Keratinocyte (primary cell): ENCODE data around the gene TEKT5. TPM values are rescaled to one million over a fixed set of nuclear protein-coding genes. Genes with fewer than 3 reads are reported as not detected.

Experiments used
- DNase-seq: peaks from one replicate; pipeline ENCODE4 v3.0.0-alpha.2; 2011; ENCODE audit warnings: low read depth, missing footprints, low spot score
- FAIRE-seq: peaks from 2 replicates; lab custom pipeline; 2011; peaks lifted over from hg19 to GRCh38; lab: Jason Lieb, UNC
- H2AFZ ChIP-seq: 2 replicates; pipeline ENCODE4 v1.6.0; 2012; ENCODE audit warnings: low read length, control low read depth, inconsistent platforms; ENCODE audit not compliant: control insufficient read depth
- H3K27ac ChIP-seq: 2 replicates; pipeline ENCODE4 v1.5.1; 2011; ENCODE audit warnings: low read length; ENCODE audit not compliant: control insufficient read depth, insufficient read depth
- H3K27me3 ChIP-seq: 3 replicates; pipeline ENCODE4 v1.6.0; 2011; ENCODE audit warnings: low read length; ENCODE audit not compliant: control insufficient read depth, insufficient read depth; ENCODE audit errors: extremely low read depth
- H3K36me3 ChIP-seq, 2 experiments: 2 replicates in 1 of 2; 3 replicates in 1 of 2; pipeline ENCODE4 v1.5.1; 2011; ENCODE audit warnings: low read length in 2 of 2, mild to moderate bottlenecking in 1 of 2; ENCODE audit not compliant: control insufficient read depth in 2 of 2, insufficient read depth in 2 of 2; ENCODE audit errors: extremely low read depth in 1 of 2
- H3K4me1 ChIP-seq: 3 replicates; pipeline ENCODE4 v1.5.1; 2011; ENCODE audit warnings: low read length; ENCODE audit not compliant: control insufficient read depth, insufficient read depth; ENCODE audit errors: extremely low read depth
- H3K4me2 ChIP-seq: 3 replicates; pipeline ENCODE4 v1.6.0; 2011; ENCODE audit warnings: low read depth, low read length; ENCODE audit not compliant: control insufficient read depth, insufficient read depth; ENCODE audit errors: extremely low read depth
- H3K4me3 ChIP-seq, 3 experiments: fragments of 200-600 bp in 1 of 3; sonication (generic) in 1 of 3; 2 replicates in 2 of 3; 3 replicates in 1 of 3; pipeline ENCODE4 v1.5.1; 2011 to 2016; ENCODE audit warnings: low read length in 3 of 3, mild to moderate bottlenecking in 3 of 3, control low read depth in 2 of 3, inconsistent platforms in 1 of 3, low read depth in 1 of 3, mixed read lengths in 1 of 3, mixed run types in 1 of 3, moderate library complexity in 1 of 3; ENCODE audit not compliant: control insufficient read depth in 2 of 3, insufficient read depth in 2 of 3; ENCODE audit errors: extremely low read depth in 1 of 3
- H3K79me2 ChIP-seq: 2 replicates; pipeline ENCODE4 v1.6.0; 2012; ENCODE audit warnings: low read length; ENCODE audit not compliant: control insufficient read depth, insufficient read depth
- H3K9ac ChIP-seq: 3 replicates; pipeline ENCODE4 v1.6.0; 2011; ENCODE audit warnings: low read length; ENCODE audit not compliant: control insufficient read depth, insufficient read depth; ENCODE audit errors: extremely low read depth
- H3K9me1 ChIP-seq: 3 replicates; pipeline ENCODE4 v1.6.0; 2011; ENCODE audit warnings: low read length; ENCODE audit not compliant: control insufficient read depth, insufficient read depth; ENCODE audit errors: extremely low read depth
- H3K9me3 ChIP-seq: 2 replicates; pipeline ENCODE4 v1.5.1; 2012; ENCODE audit warnings: low read depth, low read length; ENCODE audit not compliant: control insufficient read depth
- H4K20me1 ChIP-seq: 3 replicates; pipeline ENCODE4 v1.6.0; 2011; ENCODE audit warnings: low read length; ENCODE audit not compliant: control insufficient read depth, insufficient read depth; ENCODE audit errors: extremely low read depth
- EZH2 ChIP-seq: IDR thresholded peaks from one replicate; pipeline ENCODE4 v1.6.1; 2012; ENCODE audit warnings: inconsistent platforms, mild to moderate bottlenecking, low read length, moderate library complexity
- dilution Hi-C: fragments of 300-500 bp; cut with MboI; formaldehyde crosslinking; loops from one replicate; pipeline ENCODE4 v1.7.0; 2020; ENCODE audit warnings: low sequenced_read_pairs; ENCODE audit not compliant: extremely low pct_ligation_motif_present
- polyA plus RNA-seq, 5 experiments: library from polyadenylated mRNA; depleted of rRNA in 3 of 5; stranded (reverse) in 3 of 5; stranded (forward) in 1 of 5; unstranded in 1 of 5; fragments of >200 nt; gene quantifications; 1 replicate in 1 of 5; 2 replicates in 3 of 5; 3 replicates in 1 of 5; pipeline versions ENCODE4 v1.2.1 to v1.2.3, GENCODE V29; 2011 to 2012; ENCODE audit warnings: missing spikeins in 2 of 5, low read depth in 1 of 5, low replicate concordance in 1 of 5
- TF ChIP-seq, protein P1 (sequence below), 3 experiments: IDR thresholded peaks in 1 of 3; conservative IDR thresholded peaks in 1 of 3; optimal IDR thresholded peaks in 1 of 3; 2 replicates in 2 of 3; 3 replicates in 1 of 3; pipeline versions ENCODE3 to v1.5.1; 2011; ENCODE audit warnings: low read length in 3 of 3, mild to moderate bottlenecking in 3 of 3, moderate library complexity in 2 of 3, control low read depth in 1 of 3, inconsistent platforms in 1 of 3; ENCODE audit not compliant: insufficient read depth in 2 of 3; ENCODE audit errors: extremely low read depth in 1 of 3

TEKT5 gene
- polyA plus RNA-seq, 1 donor (not counting 4 experiments of a cell fraction or from before 2014, with no cell fraction given): not detected

- Histone ChIP-seq H4K20me1 (no peaks in the 10 kb centered on the region), H3K9me3 (no peaks in the 10 kb centered on the region), H3K9me1 (no peaks in the 10 kb centered on the region), H3K9ac (no peak overlapping the region), H3K4me3 (no peak overlapping the region), H3K4me1 (peaks cover 16% of the 10 kb centered on the region), H3K4me2 (no peak overlapping the region), H3K27ac (no peak overlapping the region), H3K27me3 (no peaks in the 10 kb centered on the region), H3K36me3 (no peaks in the 10 kb centered on the region), H3K79me2 (no peaks in the 10 kb centered on the region), H2AFZ (no peak overlapping the region)
- FAIRE-seq: no peak
- TF ChIP-seq, protein P1, sequence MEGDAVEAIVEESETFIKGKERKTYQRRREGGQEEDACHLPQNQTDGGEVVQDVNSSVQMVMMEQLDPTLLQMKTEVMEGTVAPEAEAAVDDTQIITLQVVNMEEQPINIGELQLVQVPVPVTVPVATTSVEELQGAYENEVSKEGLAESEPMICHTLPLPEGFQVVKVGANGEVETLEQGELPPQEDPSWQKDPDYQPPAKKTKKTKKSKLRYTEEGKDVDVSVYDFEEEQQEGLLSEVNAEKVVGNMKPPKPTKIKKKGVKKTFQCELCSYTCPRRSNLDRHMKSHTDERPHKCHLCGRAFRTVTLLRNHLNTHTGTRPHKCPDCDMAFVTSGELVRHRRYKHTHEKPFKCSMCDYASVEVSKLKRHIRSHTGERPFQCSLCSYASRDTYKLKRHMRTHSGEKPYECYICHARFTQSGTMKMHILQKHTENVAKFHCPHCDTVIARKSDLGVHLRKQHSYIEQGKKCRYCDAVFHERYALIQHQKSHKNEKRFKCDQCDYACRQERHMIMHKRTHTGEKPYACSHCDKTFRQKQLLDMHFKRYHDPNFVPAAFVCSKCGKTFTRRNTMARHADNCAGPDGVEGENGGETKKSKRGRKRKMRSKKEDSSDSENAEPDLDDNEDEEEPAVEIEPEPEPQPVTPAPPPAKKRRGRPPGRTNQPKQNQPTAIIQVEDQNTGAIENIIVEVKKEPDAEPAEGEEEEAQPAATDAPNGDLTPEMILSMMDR (optimal IDR thresholded peaks at IDR 0.05 in 1 of 3, IDR thresholded peaks at IDR 0.05 in 1 of 3, conservative IDR thresholded peaks at IDR 0.05 in 1 of 3; ENCODE audit: extremely low read depth in 1 of 3, insufficient read depth in 2 of 3, low read length in 3 of 3): no peak
- no peak for TF ChIP-seq EZH2
- no peak for DNase-seq
- dilution Hi-C loops: no loop called here
These were observed 82.8 kb downstream of the TEKT5 start for GRCh38 chr16:10611825-10612342.

- Histone ChIP-seq H3K9ac (no peak overlapping the region), H2AFZ (no peak overlapping the region)
These were observed 84.1 kb downstream of the TEKT5 start for GRCh38 chr16:10610499-10611184.

More at GRCh38 chr16:10610499-10611184, 84.1 kb downstream of the TEKT5 start:
- Histone ChIP-seq H3K27ac (no peak overlapping the region), H3K4me1 (peaks cover 7% of the 10 kb centered on the region), H3K9me1 (no peaks in the 10 kb centered on the region), H3K4me3 (no peak overlapping the region), H3K27me3 (no peaks in the 10 kb centered on the region), H3K79me2 (no peaks in the 10 kb centered on the region), H3K9me3 (no peaks in the 10 kb centered on the region), H3K4me2 (no peak overlapping the region), H3K36me3 (no peaks in the 10 kb centered on the region), H4K20me1 (no peaks in the 10 kb centered on the region)
- dilution Hi-C loops: no loop called here
- TF ChIP-seq EZH2: no peak
- TF ChIP-seq, protein P1 (optimal IDR thresholded peaks at IDR 0.05 in 1 of 3, IDR thresholded peaks at IDR 0.05 in 1 of 3, conservative IDR thresholded peaks at IDR 0.05 in 1 of 3; ENCODE audit: extremely low read depth in 1 of 3, insufficient read depth in 2 of 3, low read length in 3 of 3): no peak
- DNase-seq: no peak
- FAIRE-seq: no peak
